T-cell (primary cell): ENCODE data around the gene RAB36. TPM values are rescaled to one million over a fixed set of nuclear protein-coding genes. Genes with fewer than 3 reads are reported as not detected.

Experiments used
- ATAC-seq, 4 experiments: fragments of 200-7000 bp in 3 of 4; fragments of 150-1000 bp in 1 of 4; cut with Tn5 transposase; replicated peaks in 1 of 4; 1 replicate in 3 of 4; 2 replicates in 1 of 4; pipeline ENCODE4 v1.10.0; 2021; ENCODE audit warnings: moderate library complexity in 3 of 4, mild to moderate bottlenecking in 2 of 4, moderate number of reproducible peaks in 1 of 4
- CTCF ChIA-PET, 2 donors: fragments of 300-600 bp; sonication (Branson Sonifier 250); formaldehyde crosslinking; loops; one replicate each; lab custom pipeline; 2022; ENCODE audit warnings: antibody characterized with exemption in 2 of 2; lab: Charles Lee
- POLR2A ChIA-PET, 2 donors: fragments of 300-600 bp; sonication (Branson Sonifier 250); formaldehyde crosslinking; loops; one replicate each; lab custom pipeline; 2022; ENCODE audit warnings: antibody characterized with exemption in 2 of 2; lab: Charles Lee
- DNase-seq, 35 experiments: peaks; one replicate each; pipeline versions ENCODE4 v3.0.0 to v3.0.0-alpha.2; 2013 to 2023
- H3K27ac ChIP-seq: one replicate; pipeline ENCODE4 v1.5.1; 2013; ENCODE audit warnings: low read length
- H3K27me3 ChIP-seq, 2 experiments: replicated peaks in 1 of 2; 1 replicate in 1 of 2; 2 replicates in 1 of 2; pipeline versions ENCODE4 v1.6.1 to v1.7.0; 2013; ENCODE audit warnings: low read length in 1 of 2, mixed read lengths in 1 of 2; ENCODE audit not compliant: control insufficient read depth in 2 of 2, insufficient read depth in 2 of 2; ENCODE audit errors: extremely low read depth in 1 of 2
- H3K36me3 ChIP-seq, 2 donors: 1 replicate in 1 of 2; 2 replicates in 1 of 2; pipeline versions ENCODE4 v1.6.1 to v1.7.0; 2013; ENCODE audit warnings: low read length in 1 of 2; ENCODE audit not compliant: control insufficient read depth in 2 of 2, insufficient read depth in 1 of 2; ENCODE audit errors: extremely low read depth in 1 of 2
- H3K4me1 ChIP-seq, 2 experiments: 1 replicate in 1 of 2; 2 replicates in 1 of 2; pipeline versions ENCODE4 v1.6.1 to v1.7.0; 2013; ENCODE audit warnings: low read length in 2 of 2, mixed read lengths in 1 of 2; ENCODE audit not compliant: insufficient read depth in 2 of 2, control insufficient read depth in 1 of 2; ENCODE audit errors: extremely low read depth in 1 of 2
- H3K4me3 ChIP-seq, 2 donors: 1 replicate in 1 of 2; 2 replicates in 1 of 2; pipeline versions ENCODE4 v1.5.1 to v1.7.0; 2013; ENCODE audit warnings: mild to moderate bottlenecking in 2 of 2, low read length in 1 of 2, moderate library complexity in 1 of 2; ENCODE audit not compliant: control insufficient read depth in 1 of 2; ENCODE audit errors: extremely low read depth in 1 of 2
- H3K9me3 ChIP-seq: 2 replicates; pipeline ENCODE4 v1.7.0; 2013
- H3K27ac Mint-ChIP-seq, 2 donors: one replicate each; pipeline ENCODE4 v1.8.0; 2020 to 2021; ENCODE audit warnings: mild to moderate bottlenecking in 2 of 2, mixed read lengths in 2 of 2
- H3K27me3 Mint-ChIP-seq, 2 donors: one replicate each; pipeline ENCODE4 v1.8.0; 2021 to 2022; ENCODE audit warnings: mixed read lengths in 2 of 2
- H3K36me3 Mint-ChIP-seq: one replicate; pipeline ENCODE4 v1.8.0; 2021; ENCODE audit warnings: mixed read lengths
- H3K4me1 Mint-ChIP-seq, 3 donors: one replicate each; pipeline ENCODE4 v1.8.0; 2020 to 2022; ENCODE audit warnings: mixed read lengths in 3 of 3, mild to moderate bottlenecking in 1 of 3
- H3K4me3 Mint-ChIP-seq, 3 donors: one replicate each; pipeline ENCODE4 v1.8.0; 2020 to 2022; ENCODE audit warnings: mild to moderate bottlenecking in 3 of 3, mixed read lengths in 3 of 3, moderate library complexity in 3 of 3
- H3K9me3 Mint-ChIP-seq, 3 donors: one replicate each; pipeline ENCODE4 v1.8.0; 2020 to 2022; ENCODE audit warnings: mixed read lengths in 3 of 3
- WGBS: methylation state at CpG from one replicate; pipeline ENCODE4 v1.1.5; 2013; ENCODE audit warnings: missing lambda C conversion rate; ENCODE audit not compliant: insufficient coverage; 5-methylcytosine and 5-hydroxymethylcytosine counted together
- total RNA-seq, 35 experiments: library from RNA in 6 of 35; stranded (reverse) in 6 of 35; fragments of 120-200 nt in 1 of 35; gene quantifications; one replicate each; pipeline versions ENCODE4 v1.2.1 to v1.2.4 and lab custom pipeline; 2013 to 2026

The RAB36 gene
- total RNA-seq, 5 donors from 2014 or later (not counting 1 experiment from before 2014, with no cell fraction given): 0.18 to 1.8 (median 0.47) TPM

- Mint-ChIP-seq H3K27me3 (no peaks in the 10 kb centered on the region), H3K36me3 (no peaks in the 10 kb centered on the region), H3K27ac (no peak overlapping the region), H3K4me1 (no peaks in the 10 kb centered on the region), H3K4me3 (no peak overlapping the region), H3K9me3 (no peaks in the 10 kb centered on the region)
- ATAC-seq (no peak), DNase-seq (no peak)
- ChIA-PET CTCF (no interaction called here), POLR2A (no interaction called here)
- no peak overlapping the region for H3K27ac ChIP-seq
- H3K27me3 ChIP-seq: peaks cover 0 to 3% of the 10 kb centered on the region in 2 experiments
- H3K4me3 ChIP-seq: no peak overlapping the region
- no peaks in the 10 kb centered on the region for H3K9me3 ChIP-seq
- WGBS: 81% methylated on average over 7 of the region's 7 CpGs
- H3K4me1 ChIP-seq: no peaks in the 10 kb centered on the region
- H3K36me3 ChIP-seq: no peaks in the 10 kb centered on the region
Measured at GRCh38 chr22:23108249-23109078, 36.8 kb upstream of the RAB36 start.

DNA sequence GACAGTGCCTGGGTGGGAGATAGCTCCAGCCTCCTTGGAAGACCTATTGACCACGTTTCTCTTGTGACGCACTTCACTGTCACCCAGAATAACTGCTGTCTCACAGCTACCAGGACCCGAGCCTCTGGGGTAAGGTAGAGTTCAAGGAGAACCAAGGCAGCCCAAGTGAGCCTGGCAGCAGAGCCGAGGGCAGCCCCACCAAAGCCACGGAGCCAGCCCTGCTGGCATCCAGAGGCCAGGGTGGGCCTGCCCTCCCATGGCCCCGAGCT, 36.3 kb upstream of the RAB36 start:
- CTCF ChIA-PET: no interaction called here
- Histone ChIP-seq H3K36me3 (no peaks in the 10 kb centered on the region), H3K4me3 (no peak overlapping the region), H3K4me1 (no peaks in the 10 kb centered on the region), H3K9me3 (no peaks in the 10 kb centered on the region), H3K27ac (no peak overlapping the region), H3K27me3 (peaks cover 0 to 3% of the 10 kb centered on the region in 2 experiments)
- H3K36me3 Mint-ChIP-seq: no peaks in the 10 kb centered on the region
- H3K27me3 Mint-ChIP-seq: no peaks in the 10 kb centered on the region
- WGBS: 56% methylated on average over 3 of the region's 6 CpGs
- POLR2A ChIA-PET: no interaction called here
- DNase-seq (no peak), ATAC-seq (no peak)
- H3K27ac Mint-ChIP-seq: no peak overlapping the region
- no peaks in the 10 kb centered on the region for H3K4me1 Mint-ChIP-seq
- H3K4me3 Mint-ChIP-seq: no peak overlapping the region
- no peaks in the 10 kb centered on the region for H3K9me3 Mint-ChIP-seq

DNA sequence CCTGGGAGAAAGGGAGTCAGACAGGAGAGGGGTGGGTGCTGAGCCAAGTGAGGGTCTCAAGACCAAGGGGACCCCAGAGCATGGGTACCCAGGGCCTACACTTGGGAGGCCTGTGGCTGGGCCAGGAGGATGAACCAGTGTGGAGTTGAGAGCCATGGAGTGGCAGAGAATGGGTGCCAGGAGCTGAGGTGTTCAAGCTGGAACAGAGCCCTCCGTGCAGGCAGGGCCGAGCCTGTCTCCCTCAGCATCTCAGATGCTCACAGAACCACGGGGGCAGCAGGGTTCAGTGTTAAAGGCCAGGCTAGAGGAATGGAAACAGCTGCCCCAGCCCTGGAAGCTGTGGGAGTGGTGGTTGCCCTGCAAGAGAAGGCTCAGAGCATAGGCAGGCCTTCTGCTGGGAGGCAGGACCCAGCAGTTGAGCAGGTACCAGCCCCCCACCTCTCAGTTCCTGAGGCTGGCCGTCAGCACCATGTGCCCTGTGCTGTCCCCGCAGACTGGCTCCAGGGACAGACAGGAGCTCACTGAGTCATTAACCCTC, 35.8 kb upstream of the RAB36 start:
- Histone ChIP-seq H3K4me1 (no peaks in the 10 kb centered on the region), H3K27ac (no peak overlapping the region), H3K36me3 (no peaks in the 10 kb centered on the region), H3K9me3 (no peaks in the 10 kb centered on the region), H3K27me3 (peaks cover 0 to 3% of the 10 kb centered on the region in 2 experiments), H3K4me3 (no peak overlapping the region)
- POLR2A ChIA-PET: no interaction called here
- CTCF ChIA-PET: no interaction called here
- Mint-ChIP-seq H3K36me3 (no peaks in the 10 kb centered on the region), H3K27ac (no peak overlapping the region), H3K27me3 (no peaks in the 10 kb centered on the region), H3K4me1 (no peaks in the 10 kb centered on the region), H3K9me3 (no peaks in the 10 kb centered on the region), H3K4me3 (no peak overlapping the region)
- WGBS: 74% methylated on average over 3 of the region's 5 CpGs
- no peak for DNase-seq
- no peak for ATAC-seq

GRCh38 chr22:23110190-23110921, 34.9 kb upstream of the RAB36 start:
- WGBS: 52% methylated on average over 7 of the region's 10 CpGs
- Histone ChIP-seq H3K36me3 (no peaks in the 10 kb centered on the region), H3K4me3 (no peak overlapping the region), H3K9me3 (no peaks in the 10 kb centered on the region), H3K27me3 (peaks cover 0 to 3% of the 10 kb centered on the region in 2 experiments), H3K4me1 (no peaks in the 10 kb centered on the region), H3K27ac (no peak overlapping the region)
- DNase-seq (no peak), ATAC-seq (peak in 1 of 4 experiments; percentile 23)
- H3K9me3 Mint-ChIP-seq: no peaks in the 10 kb centered on the region
- H3K27me3 Mint-ChIP-seq: no peaks in the 10 kb centered on the region
- CTCF ChIA-PET: interaction anchor here in 1 of 2 donors (0.6 kb wide), 1 partner anchor 63 kb away, joined by 5 read pairs; no protein-coding TSS in a partner anchor
- no peaks in the 10 kb centered on the region for H3K4me1 Mint-ChIP-seq
- H3K4me3 Mint-ChIP-seq: no peak overlapping the region
- POLR2A ChIA-PET: no interaction called here
- no peaks in the 10 kb centered on the region for H3K36me3 Mint-ChIP-seq
- no peak overlapping the region for H3K27ac Mint-ChIP-seq

- ChIA-PET CTCF (interaction anchor here in 1 of 2 donors (0.6 kb wide), 1 partner anchor 63 kb away, joined by 5 read pairs; no protein-coding TSS in a partner anchor), POLR2A (no interaction called here)
- H3K36me3 Mint-ChIP-seq: no peaks in the 10 kb centered on the region
- Histone ChIP-seq H3K4me1 (no peaks in the 10 kb centered on the region), H3K9me3 (no peaks in the 10 kb centered on the region), H3K36me3 (no peaks in the 10 kb centered on the region), H3K4me3 (no peak overlapping the region), H3K27me3 (peaks cover 0 to 3% of the 10 kb centered on the region in 2 experiments), H3K27ac (no peak overlapping the region)
- 90% methylated on average over 8 of the region's 15 CpGs for WGBS
- no peak for ATAC-seq
- no peaks in the 10 kb centered on the region for H3K27me3 Mint-ChIP-seq
- DNase-seq: no peak
- H3K4me3 Mint-ChIP-seq: no peak overlapping the region
- no peaks in the 10 kb centered on the region for H3K9me3 Mint-ChIP-seq
- no peak overlapping the region for H3K27ac Mint-ChIP-seq
- no peaks in the 10 kb centered on the region for H3K4me1 Mint-ChIP-seq
Measured at GRCh38 chr22:23110922-23111527, 34.3 kb upstream of the RAB36 start.

DNA sequence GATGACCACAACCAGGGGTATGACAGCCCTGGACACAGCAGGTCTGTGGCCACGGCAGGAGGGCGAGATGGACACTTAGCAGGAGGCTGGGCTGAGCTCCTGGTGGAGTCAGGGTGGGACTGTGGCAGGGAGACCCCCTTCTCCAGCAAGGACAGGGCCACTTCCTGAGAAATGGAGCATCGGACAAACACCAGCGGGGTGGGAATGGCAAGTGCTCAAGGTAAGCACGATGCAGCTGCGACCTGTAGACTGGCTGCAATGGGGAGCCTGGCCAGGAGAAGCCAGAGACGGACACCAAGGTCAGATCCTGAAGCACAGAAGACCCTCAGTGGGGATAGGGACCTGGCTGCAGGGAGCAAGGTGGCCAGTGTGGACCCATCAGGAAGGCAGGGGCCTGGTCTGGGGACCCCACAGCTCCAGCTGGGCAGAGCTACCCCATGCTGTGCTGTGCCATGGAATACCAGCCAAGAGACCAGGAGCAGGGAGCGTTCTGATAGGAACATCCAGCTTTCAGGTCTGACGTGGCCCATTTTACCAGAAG, 32.7 kb upstream of the RAB36 start:
- no peak overlapping the region for H3K4me3 ChIP-seq
- H3K4me1 Mint-ChIP-seq: no peaks in the 10 kb centered on the region
- no peaks in the 10 kb centered on the region for H3K4me1 ChIP-seq
- no peak overlapping the region for H3K27ac Mint-ChIP-seq
- ATAC-seq: no peak
- ChIA-PET CTCF (no interaction called here), POLR2A (no interaction called here)
- no peaks in the 10 kb centered on the region for H3K27me3 ChIP-seq
- no peaks in the 10 kb centered on the region for H3K9me3 Mint-ChIP-seq
- no peaks in the 10 kb centered on the region for H3K36me3 Mint-ChIP-seq
- no peak overlapping the region for H3K4me3 Mint-ChIP-seq
- 79% methylated on average over 9 of the region's 9 CpGs for WGBS
- no peaks in the 10 kb centered on the region for H3K27me3 Mint-ChIP-seq
- no peaks in the 10 kb centered on the region for H3K9me3 ChIP-seq
- no peak for DNase-seq
- no peaks in the 10 kb centered on the region for H3K36me3 ChIP-seq
- no peak overlapping the region for H3K27ac ChIP-seq
